Measurements from ENCODE around the gene NOL12.
"Not testable (repeated sequence)": the region's sequence is repeated elsewhere in the genome, so short reads cannot be mapped to it uniquely, and the experiment has no call there.

The NOL12 gene

DNA sequence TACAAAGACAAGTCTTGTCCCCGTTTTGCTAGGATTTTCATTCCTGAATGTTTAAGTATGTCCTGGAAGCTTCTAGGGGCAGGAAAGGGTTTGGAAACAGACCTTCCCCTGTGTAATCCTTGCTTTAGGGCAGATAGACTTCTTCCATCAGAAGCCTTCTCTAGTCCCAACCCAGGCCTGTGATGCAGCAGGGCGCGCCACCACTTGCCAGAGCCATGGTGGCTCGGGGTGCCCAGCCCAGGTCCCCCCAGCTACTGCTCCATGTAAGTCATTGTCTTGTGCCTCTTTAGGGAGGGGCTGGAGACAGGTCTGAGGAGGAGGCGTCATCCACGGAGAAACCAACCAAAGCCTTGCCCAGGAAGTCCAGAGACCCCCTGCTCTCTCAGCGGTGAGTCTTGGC is 4.3 kb downstream of the NOL12 start:
- no peak overlapping the region for H2AFZ ChIP-seq (ENCODE audit: low read length)
- H4K20me1 ChIP-seq (ENCODE audit: insufficient read depth, low read length), result no peaks in the 10 kb centered on the region
- DNase-seq, result no peak
- peaks cover 6% of the 10 kb centered on the region for H3K4me1 ChIP-seq (ENCODE audit: low read length)
- H3K4me3 ChIP-seq (ENCODE audit: low read length), result no peak overlapping the region
- no peak overlapping the region for H3K9ac ChIP-seq (ENCODE audit: low read length)
- H3F3A ChIP-seq (ENCODE audit: insufficient read depth, low read length), result peaks cover 8% of the 10 kb centered on the region
- H3K9me3 ChIP-seq (replicated peaks; ENCODE audit: insufficient read depth, low read length), result no peaks in the 10 kb centered on the region
- no peak overlapping the region for H3K27ac ChIP-seq (ENCODE audit: low read length)
- H3K27me3 ChIP-seq (replicated peaks; ENCODE audit: insufficient read depth, low read length), result no peaks in the 10 kb centered on the region
- no peak overlapping the region for H3K4me2 ChIP-seq (ENCODE audit: low read depth, low read length)
- peaks cover 26% of the 10 kb centered on the region for H3K79me2 ChIP-seq (ENCODE audit: low read length)
- H3K36me3 ChIP-seq (replicated peaks; ENCODE audit: insufficient read depth, low read length), result no peaks in the 10 kb centered on the region
- TF ChIP-seq EZH2 (optimal IDR thresholded peaks at IDR 0.05; ENCODE audit: low read depth, low read length) (no peak), CTCF (IDR thresholded peaks at IDR 0.05; ENCODE audit: low read length) (no peak), EZH2phosphoT487 (IDR thresholded peaks at IDR 0.05; ENCODE audit: low read length) (no peak)
- no peaks in the 10 kb centered on the region for H3K9me2 ChIP-seq (replicated peaks; ENCODE audit: insufficient read depth, low read length)

- Histone ChIP-seq H3K36me3 (replicated peaks; ENCODE audit: insufficient read depth, low read length) (no peaks in the 10 kb centered on the region), H3K9ac (ENCODE audit: low read length) (no peak overlapping the region), H3K4me1 (ENCODE audit: low read length) (peaks cover under 1% of the 10 kb centered on the region; the same call in 1 of the 2 replicates), H3F3A (ENCODE audit: insufficient read depth, low read length) (0 out of 2 replicates have a peak, but pooled peaks cover 6% of the 10 kb centered on the region), H3K27me3 (replicated peaks; ENCODE audit: insufficient read depth, low read length) (no peaks in the 10 kb centered on the region), H2AFZ (ENCODE audit: low read length) (no peak overlapping the region), H4K20me1 (ENCODE audit: insufficient read depth, low read length) (no peaks in the 10 kb centered on the region), H3K27ac (ENCODE audit: low read length) (no peak overlapping the region), H3K79me2 (ENCODE audit: low read length) (peaks cover 26% of the 10 kb centered on the region), H3K9me2 (replicated peaks; ENCODE audit: insufficient read depth, low read length) (no peaks in the 10 kb centered on the region), H3K4me3 (ENCODE audit: low read length) (no peak overlapping the region), H3K9me3 (replicated peaks; ENCODE audit: insufficient read depth, low read length) (no peaks in the 10 kb centered on the region), H3K4me2 (ENCODE audit: low read depth, low read length) (no peak overlapping the region)
- no peak for TF ChIP-seq EZH2 (optimal IDR thresholded peaks at IDR 0.05; ENCODE audit: low read depth, low read length)
- no peak for TF ChIP-seq CTCF (IDR thresholded peaks at IDR 0.05; ENCODE audit: low read length)
- no peak for TF ChIP-seq EZH2phosphoT487 (IDR thresholded peaks at IDR 0.05; ENCODE audit: low read length)
- no peak for DNase-seq
These were observed 4.9 kb downstream of the NOL12 start for GRCh38 chr22:37690901-37691504.

DNA sequence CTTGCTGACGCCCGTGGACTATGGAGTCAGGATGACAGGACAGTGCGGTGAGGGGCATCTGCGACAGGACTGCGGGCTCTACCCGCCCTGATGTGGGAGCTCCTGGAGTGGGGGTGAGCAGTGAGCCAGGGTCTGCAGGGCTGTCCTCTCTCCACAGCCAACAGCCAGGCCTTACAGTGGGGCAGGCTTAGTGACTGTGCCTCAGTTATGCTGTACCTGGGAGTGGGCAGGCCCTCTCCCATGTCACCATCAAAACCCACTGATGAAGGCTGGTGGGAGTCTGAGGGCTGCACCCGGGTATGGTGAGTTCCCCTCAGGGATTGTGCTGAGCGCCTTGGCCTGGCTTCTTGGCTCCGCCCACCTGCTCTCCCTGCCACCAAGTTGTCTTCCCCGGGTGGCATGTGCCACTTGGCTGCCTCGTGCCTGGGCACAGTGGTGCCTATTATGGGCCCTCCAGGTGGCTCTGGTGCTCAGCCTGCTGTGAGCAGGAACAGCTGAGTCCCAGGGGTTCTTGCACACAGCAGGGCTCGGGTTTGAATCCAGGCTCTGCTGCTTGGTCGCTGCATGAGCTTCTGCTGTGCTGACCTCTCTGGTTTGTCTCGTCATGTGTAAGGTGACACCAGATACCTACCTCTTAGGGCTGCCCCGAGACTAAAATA is 6.6 kb downstream of the NOL12 start:
- 0 out of 2 replicates have a peak, but pooled peaks cover 6% of the 10 kb centered on the region for H3F3A ChIP-seq (ENCODE audit: insufficient read depth, low read length)
- no peak overlapping the region for H3K4me3 ChIP-seq (ENCODE audit: low read length)
- no peaks in the 10 kb centered on the region for H3K9me3 ChIP-seq (replicated peaks; ENCODE audit: insufficient read depth, low read length)
- H3K27me3 ChIP-seq (replicated peaks; ENCODE audit: insufficient read depth, low read length), result no peaks in the 10 kb centered on the region
- H3K9me2 ChIP-seq (replicated peaks; ENCODE audit: insufficient read depth, low read length), result no peaks in the 10 kb centered on the region
- DNase-seq, result no peak
- no peak overlapping the region for H3K4me2 ChIP-seq (ENCODE audit: low read depth, low read length)
- no peaks in the 10 kb centered on the region for H3K4me1 ChIP-seq (ENCODE audit: low read length)
- peaks cover 11% of the 10 kb centered on the region for H3K79me2 ChIP-seq (ENCODE audit: low read length)
- TF ChIP-seq EZH2phosphoT487 (IDR thresholded peaks at IDR 0.05; ENCODE audit: low read length) (no peak), CTCF (IDR thresholded peaks at IDR 0.05; ENCODE audit: low read length) (no peak), EZH2 (optimal IDR thresholded peaks at IDR 0.05; ENCODE audit: low read depth, low read length) (no peak)
- no peak overlapping the region for H2AFZ ChIP-seq (ENCODE audit: low read length)
- H3K36me3 ChIP-seq (replicated peaks; ENCODE audit: insufficient read depth, low read length), result no peaks in the 10 kb centered on the region
- H3K9ac ChIP-seq (ENCODE audit: low read length), result no peak overlapping the region
- H4K20me1 ChIP-seq (ENCODE audit: insufficient read depth, low read length), result no peaks in the 10 kb centered on the region
- no peak overlapping the region for H3K27ac ChIP-seq (ENCODE audit: low read length)

DNA sequence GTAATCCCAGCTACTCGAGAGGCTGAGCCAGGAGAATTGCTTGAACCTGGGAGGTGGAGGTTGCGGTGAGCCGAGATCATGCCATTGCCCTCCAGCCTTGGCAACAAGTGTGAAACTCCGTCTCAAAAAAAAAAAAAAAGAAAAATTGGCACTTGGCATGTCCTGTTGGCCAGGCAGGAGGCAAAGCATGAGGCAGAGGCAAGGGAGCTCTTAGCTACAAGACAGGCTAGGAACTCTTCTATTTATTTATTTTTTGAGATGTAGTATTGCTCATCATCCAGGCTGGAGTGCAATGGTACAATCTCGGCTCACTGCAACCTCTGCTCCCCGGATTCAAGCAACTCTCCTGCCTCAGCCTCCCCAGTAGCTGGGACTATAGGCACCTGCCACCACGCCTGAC is 8.0 kb downstream of the NOL12 start:
- H3K27ac ChIP-seq (ENCODE audit: low read length); H3K79me2 ChIP-seq (ENCODE audit: low read length); H4K20me1 ChIP-seq (ENCODE audit: insufficient read depth, low read length); H3K27me3 ChIP-seq (replicated peaks; ENCODE audit: insufficient read depth, low read length); H3K9ac ChIP-seq (ENCODE audit: low read length); H3K4me1 ChIP-seq (ENCODE audit: low read length); H3F3A ChIP-seq (ENCODE audit: insufficient read depth, low read length); H3K9me2 ChIP-seq (replicated peaks; ENCODE audit: insufficient read depth, low read length); H3K9me3 ChIP-seq (replicated peaks; ENCODE audit: insufficient read depth, low read length); H3K4me2 ChIP-seq (ENCODE audit: low read depth, low read length); H2AFZ ChIP-seq (ENCODE audit: low read length); DNase-seq; H3K4me3 ChIP-seq (ENCODE audit: low read length); H3K36me3 ChIP-seq (replicated peaks; ENCODE audit: insufficient read depth, low read length): not testable (repeated sequence)

- not testable (repeated sequence) for H2AFZ ChIP-seq (ENCODE audit: low read length); H3F3A ChIP-seq (ENCODE audit: insufficient read depth, low read length); H3K79me2 ChIP-seq (ENCODE audit: low read length); H3K27ac ChIP-seq (ENCODE audit: low read length); H3K9me3 ChIP-seq (replicated peaks; ENCODE audit: insufficient read depth, low read length); DNase-seq; H3K27me3 ChIP-seq (replicated peaks; ENCODE audit: insufficient read depth, low read length); H3K9me2 ChIP-seq (replicated peaks; ENCODE audit: insufficient read depth, low read length); H3K4me1 ChIP-seq (ENCODE audit: low read length); H3K9ac ChIP-seq (ENCODE audit: low read length); H3K4me3 ChIP-seq (ENCODE audit: low read length); H3K36me3 ChIP-seq (replicated peaks; ENCODE audit: insufficient read depth, low read length); H4K20me1 ChIP-seq (ENCODE audit: insufficient read depth, low read length)
- peak overlapping the region; percentile 73 for H3K4me2 ChIP-seq (ENCODE audit: low read depth, low read length)
These were observed 10.1 kb downstream of the NOL12 start for GRCh38 chr22:37696260-37696656.

All from MM.1S (cell line).